NCI-H226 (cell line): ENCODE results near the gene GPR171.

Experiments
- DNase-seq: peaks from one replicate; pipeline ENCODE4 v3.0.0-alpha.2; 2015

GPR171 gene

GRCh38 chr3:151213151-151213550 is 10.1 kb upstream of the GPR171 start:
- DNase-seq: no peak

DNA sequence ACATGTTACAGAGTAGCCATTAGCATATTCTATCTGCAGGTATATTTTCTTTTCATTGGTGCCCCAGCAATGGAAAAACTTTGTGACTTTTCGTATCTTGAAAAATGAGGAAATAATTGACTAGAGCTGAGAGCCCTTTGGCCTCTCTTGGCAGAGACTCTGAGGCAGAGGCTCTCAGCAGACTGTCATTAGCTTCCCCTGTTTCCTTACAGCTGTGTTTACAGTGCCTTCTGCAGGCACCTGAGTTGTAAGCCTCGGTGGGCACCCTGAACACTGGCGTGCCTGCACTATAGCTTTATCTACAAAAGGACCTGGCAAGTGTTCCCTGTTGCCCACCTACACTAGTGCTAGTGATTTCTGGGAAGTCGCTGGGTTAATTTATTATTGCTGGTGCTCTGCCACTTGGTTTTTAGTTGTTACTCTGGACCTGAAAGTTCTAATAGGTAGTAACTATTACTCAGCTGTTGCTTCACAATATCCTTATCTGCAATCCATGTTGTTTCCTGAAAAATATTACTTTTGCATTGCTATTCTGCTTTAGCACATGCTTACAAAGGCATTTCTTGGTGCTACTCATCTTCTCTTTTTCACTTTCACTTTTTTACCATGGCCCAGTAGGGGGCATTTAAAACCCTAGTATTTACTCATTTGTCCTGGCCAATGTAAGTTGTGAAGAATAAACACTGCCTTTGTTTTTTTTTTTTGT is 7.8 kb upstream of the GPR171 start:
- DNase-seq: no peak

- no peak for DNase-seq
These were observed 6.6 kb upstream of the GPR171 start for GRCh38 chr3:151209654-151210053.

GRCh38 chr3:151206201-151206600 is 3.2 kb upstream of the GPR171 start:
- no peak for DNase-seq

DNA sequence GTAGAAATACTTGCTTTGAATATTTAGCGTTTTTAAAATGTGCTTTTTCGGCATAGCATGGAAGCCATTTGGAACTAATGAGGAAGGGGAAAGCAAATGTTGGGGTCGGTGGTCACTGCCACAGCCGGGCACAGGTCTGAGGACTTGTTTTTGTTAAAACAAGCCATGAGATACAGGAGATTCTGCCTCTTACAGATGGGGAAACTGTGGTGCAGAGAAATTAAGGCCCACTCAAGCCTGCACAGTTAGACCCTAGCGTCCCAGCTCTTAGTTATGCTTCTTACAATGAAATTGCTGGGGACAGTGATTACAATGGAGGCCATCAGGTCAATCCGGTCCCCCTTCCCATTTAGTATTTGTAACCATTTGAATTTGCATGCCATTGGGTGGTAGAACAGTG is 2.5 kb upstream of the GPR171 start:
- DNase-seq: no peak

GRCh38 chr3:151204530-151205402 is 1.8 kb upstream of the GPR171 start:
- no peak for DNase-seq

DNA sequence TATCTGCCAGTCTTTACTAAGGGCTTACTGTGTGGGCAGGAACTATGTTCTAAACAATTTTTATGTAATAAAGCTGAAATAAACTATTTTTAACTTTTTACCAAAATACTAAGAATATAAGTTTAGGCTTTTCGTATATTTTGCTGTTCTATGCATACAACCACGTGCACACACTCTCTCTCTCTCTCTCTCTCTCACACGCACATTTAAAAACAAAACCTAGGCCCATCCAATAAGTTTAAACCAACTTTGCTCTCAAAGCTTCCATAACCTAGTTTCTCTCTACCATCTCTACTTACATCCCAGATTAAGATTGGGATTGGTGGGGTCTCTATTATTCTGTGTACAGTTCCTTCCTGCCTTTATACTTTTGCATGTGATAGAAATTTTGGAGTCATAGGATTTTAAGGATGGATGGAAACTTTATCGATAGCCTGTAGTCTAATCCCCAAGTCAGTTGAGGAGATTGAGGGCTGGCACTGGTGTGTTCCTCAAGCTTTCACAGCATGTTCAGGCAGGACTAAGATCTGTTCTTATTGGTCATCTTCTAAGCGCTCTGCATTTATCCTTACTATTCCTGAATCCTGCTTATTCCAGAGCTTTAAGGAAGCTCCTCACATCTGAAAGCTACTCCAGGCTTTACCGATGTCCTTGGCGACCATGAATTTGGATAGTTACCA is 1.8 kb downstream of the GPR171 start:
- no peak for DNase-seq

DNA sequence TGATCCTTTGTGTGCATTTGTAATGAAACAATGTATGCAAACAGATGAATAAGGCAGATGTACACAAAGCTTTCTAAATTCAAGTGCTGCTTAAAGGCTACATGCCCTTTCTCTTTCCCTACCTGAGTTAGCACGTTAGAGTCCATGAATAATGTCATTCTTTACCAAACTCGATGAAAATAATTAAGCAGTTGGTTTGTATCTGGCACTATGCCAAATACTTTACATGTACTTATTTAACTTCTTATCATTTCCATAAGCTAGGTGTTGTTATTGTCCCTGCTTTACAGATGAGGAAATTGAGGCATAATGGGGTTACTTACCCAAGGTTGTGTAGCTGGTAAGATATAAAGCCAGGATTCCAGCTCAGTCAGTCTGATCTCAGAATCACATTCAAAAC is 2.4 kb downstream of the GPR171 start:
- DNase-seq: no peak

DNA sequence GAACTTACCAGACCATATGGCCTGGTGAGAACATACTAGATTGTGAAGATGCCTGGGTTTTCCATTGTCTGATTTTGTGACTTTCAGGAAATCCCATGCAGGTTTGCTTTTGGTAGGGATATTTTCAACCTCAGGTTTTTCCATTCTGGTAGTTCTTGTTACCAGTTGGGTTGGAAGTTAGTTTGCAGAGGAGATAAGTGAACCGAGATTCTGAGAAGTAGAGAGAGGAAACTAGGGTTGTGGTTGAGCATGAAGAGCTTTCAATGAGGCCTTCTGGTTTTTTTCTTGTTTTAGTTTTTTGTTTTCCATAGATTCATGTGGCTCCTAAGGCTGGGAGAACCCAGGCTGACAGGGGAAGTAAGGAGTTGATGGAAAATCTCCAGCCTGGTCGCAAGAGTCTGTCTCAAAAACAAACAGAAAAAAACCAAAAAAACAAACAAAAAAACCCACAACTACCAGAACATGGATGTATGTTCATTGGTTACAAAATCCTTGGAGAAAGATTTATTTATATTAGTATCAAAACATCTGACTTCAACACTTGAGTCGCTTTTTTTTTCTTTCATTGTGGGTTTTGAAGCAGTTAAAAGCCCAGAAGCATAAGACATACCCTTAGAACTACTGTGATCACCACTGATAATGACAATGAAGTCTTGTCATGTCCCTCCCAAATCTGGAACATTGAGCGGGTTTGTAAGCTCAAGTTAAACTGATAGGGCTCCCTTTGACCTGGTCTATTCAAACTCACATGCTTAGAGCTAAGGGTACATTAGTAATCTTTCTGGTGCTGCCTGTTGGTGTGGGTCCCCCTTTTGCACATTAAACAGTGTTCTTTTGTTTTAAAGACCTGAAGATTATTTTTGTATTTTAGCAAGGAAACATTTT is 3.2 kb downstream of the GPR171 start:
- no peak for DNase-seq

DNA sequence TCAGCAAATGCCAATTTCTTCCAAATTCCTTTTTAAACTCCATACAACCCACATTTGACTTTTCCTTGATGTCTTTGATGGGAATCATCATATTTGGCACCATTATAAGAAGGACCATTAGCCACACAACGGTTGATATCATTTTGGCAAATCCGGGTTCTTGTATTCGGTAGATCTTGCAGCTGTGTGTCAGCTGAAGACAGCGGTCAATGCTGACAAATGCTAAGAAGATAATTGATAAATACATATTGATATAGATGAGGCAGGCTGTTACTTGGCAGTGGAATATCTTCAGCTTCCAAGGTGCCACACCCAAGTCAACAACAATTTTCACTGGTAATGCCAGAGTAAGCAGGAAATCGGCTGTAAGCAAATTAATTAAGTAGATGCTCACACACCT is 4.2 kb downstream of the GPR171 start:
- no peak for DNase-seq

- no peak for DNase-seq
These were observed 4.8 kb downstream of the GPR171 start for GRCh38 chr3:151197981-151198767.

DNA sequence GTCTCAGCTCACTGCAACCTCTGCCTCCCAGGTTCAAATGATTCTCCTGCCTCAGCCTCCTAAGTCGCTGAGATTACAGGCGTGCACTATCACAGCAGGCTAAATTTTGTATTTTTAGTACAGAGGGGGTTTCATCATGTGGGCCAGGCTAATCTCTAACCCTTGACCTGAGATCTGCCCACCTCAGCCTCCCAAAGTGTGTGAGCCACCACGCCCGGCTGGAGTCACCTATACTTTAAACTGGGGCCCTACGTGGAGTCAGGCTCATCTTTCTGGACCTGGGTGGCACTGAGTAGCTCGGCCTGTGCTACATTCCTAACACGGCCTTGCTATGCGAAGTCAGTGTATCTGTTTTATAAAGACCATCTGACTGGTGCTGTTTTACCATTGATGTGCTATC is 5.8 kb downstream of the GPR171 start:
- DNase-seq: no peak

GRCh38 chr3:151196434-151196833 is 6.6 kb downstream of the GPR171 start:
- no peak for DNase-seq

DNA sequence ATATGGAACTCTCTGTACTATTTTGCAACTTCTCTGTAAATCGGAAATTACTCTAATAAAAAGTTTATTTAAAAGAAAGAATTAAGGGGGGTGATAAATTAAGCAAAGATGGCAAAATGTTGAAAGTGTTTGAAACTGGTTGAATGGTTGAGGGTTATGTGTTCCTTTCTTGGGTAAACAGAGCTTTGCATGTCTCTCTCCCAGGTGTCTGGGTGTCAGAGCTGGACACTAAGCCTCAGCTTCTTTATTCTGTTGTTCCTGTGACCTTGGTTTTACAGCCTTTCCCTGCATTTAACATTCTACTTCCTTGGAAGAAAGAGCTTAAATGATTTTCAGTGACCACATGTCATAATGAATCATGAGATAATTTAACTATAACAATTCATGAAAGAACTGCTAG is 7.2 kb downstream of the GPR171 start:
- no peak for DNase-seq

DNA sequence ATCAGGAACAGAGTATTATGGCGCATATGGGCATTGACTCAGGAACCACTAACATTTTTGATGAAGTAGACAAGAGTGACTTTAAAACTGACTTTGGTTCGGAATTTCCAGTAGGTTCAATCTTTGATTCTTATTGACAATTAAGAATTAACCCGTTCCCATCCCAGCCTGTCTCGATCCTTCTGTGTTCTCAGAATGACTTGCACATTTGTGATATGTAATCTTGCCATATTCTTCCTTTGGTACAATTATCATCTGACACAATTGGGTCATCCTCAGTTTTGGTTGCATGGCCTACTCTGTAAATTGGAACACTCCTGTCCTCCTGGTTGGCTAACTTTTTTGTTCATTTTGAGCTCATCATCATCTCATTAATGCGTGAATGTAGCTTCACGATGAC is 10.5 kb downstream of the GPR171 start:
- DNase-seq: no peak

DNA sequence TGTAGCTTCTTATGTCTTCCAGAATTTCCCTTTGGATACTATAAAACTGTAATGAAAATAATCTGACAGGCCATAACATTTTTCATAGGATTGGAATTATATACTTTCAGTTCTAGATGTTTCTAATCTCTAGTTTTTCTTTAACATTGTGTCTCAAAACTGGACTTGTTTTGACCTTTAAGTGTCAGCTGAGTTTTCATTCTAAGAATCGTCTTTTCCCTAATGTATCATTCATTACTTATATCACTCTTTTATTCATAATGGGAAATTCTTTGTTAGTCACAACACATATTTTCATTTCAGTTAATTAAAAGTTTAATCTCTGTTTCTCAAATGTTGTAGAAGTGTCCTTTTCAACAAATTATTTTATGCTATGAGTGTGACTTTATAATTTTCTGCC is 11.9 kb downstream of the GPR171 start:
- no peak for DNase-seq

DNA sequence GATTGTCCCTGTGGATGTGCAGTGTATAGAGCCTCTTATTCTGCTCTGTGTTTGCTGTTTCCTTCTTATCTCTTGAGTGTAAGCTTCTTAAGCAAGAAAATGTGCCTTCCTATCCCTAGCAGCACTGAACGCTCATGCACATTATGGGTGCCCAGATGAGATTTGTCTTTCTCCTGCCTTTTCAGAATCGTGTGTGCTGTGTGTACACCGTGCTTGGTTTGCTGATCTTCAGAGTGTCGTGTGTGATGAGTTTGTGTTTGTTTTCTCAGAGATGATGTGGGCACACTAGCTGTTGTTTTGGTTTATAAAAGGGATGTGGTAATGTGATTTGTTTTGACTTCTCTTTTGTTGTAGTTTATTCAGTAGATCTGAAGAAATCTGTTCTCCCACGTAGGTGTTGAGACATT is 19.7 kb downstream of the GPR171 start:
- no peak for DNase-seq

DNA sequence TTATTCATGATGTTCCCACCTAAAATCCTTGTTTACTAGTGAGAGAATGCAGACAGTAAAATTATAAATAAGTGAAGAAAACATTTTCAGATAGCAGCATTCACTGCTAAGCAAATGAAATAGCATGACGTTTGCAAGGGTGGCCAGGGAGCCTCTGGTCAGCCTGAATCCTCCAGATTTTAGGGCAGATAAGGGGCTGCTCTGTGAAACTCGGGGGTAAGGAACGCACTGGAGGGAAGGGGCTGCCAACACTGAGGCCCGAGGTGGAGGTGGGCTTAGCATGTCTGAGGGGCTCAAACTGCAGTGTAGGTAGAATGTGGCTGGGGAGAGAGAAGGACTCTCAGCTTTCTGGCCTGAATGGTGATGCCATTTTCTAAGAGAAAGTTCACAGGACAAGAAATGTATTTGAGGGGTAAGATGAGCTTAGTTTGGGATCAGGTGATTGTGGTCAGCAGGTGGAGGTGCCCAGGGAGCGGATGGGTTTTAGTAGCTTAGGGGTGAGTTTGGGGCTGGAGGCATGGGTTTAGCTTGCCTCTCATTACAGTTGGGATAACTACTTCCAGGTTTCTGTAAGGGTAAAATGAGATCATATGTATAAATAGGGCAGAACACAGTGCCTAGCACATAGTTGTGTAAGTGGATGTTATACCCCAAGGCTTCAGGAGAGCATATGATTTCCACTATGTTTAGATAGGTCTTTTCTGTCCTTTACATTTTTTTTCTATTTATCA is 20.5 kb downstream of the GPR171 start:
- no peak for DNase-seq

- DNase-seq: no peak
These were observed 24.7 kb downstream of the GPR171 start for GRCh38 chr3:151178208-151178845.

DNA sequence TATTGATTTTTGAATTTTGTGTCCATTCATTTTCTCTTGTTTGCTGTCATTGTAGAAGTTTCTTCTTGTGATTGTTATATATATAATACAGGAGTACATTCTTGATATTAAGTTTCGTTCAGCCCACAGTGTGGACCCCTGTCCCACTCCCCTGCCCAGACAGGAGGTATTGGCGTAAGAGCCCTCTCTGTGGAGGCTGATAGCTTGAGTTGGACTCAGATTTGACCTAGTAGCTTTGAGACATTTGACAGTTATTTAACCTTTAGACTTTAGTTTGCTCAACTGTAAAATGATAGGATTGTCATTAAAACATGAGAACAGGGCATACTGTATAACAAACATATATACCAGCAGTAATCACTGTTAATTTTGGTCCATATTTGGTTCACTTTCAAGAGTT is 27.1 kb downstream of the GPR171 start:
- DNase-seq: no peak

GRCh38 chr3:151174351-151174750 is 28.7 kb downstream of the GPR171 start:
- DNase-seq: no peak
